Caco-2 (cell line): Measurements from ENCODE around the gene GRIN2D. TPM values are rescaled to one million over a fixed set of nuclear protein-coding genes. Genes with fewer than 3 reads are reported as not detected.

Experiments used
- BruUV-seq: library from RNA; stranded (reverse); fragments of 400-500 nt; replicated peaks from 2 replicates; lab custom pipeline; 2021; lab: Mats Ljungman, UMichigan
- CTCF ChIA-PET: fragments of 300-600 bp; sonication (Branson Sonifier 250); formaldehyde crosslinking; loops from one replicate; lab custom pipeline; 2022; ENCODE audit warnings: antibody characterized with exemption; lab: Charles Lee
- POLR2A ChIA-PET: fragments of 300-600 bp; sonication (Branson Sonifier 250); formaldehyde crosslinking; loops from one replicate; lab custom pipeline; 2022; ENCODE audit warnings: antibody characterized with exemption; lab: Charles Lee
- DNase-seq, 2 experiments: peaks; one replicate each; pipeline versions ENCODE4 v3.0.0 to v3.0.0-alpha.2; 2020 to 2022
- H3K27me3 ChIP-seq: replicated peaks from 2 replicates; pipeline ENCODE4 v1.6.0; 2011; ENCODE audit warnings: low read length; ENCODE audit not compliant: control insufficient read depth, insufficient read depth
- H3K36me3 ChIP-seq: 2 replicates; pipeline ENCODE4 v1.5.1; 2011; ENCODE audit warnings: low read length; ENCODE audit not compliant: control insufficient read depth, insufficient read depth
- H3K4me1 ChIP-seq: fragments of 250-450 bp; sonication (Bioruptor Pico); 2 replicates; pipeline ENCODE4 v1.5.1; 2020; ENCODE audit warnings: mild to moderate bottlenecking
- H3K4me3 ChIP-seq: 2 replicates; pipeline ENCODE4 v1.5.1; 2011; ENCODE audit warnings: low read depth, mild to moderate bottlenecking, control low read depth, low read length
- H3K9me3 ChIP-seq: fragments of 250-450 bp; sonication (Bioruptor Pico); 2 replicates; pipeline ENCODE4 v1.5.1; 2020; ENCODE audit warnings: mild to moderate bottlenecking, moderate library complexity
- H3K27ac Mint-ChIP-seq: one replicate; pipeline ENCODE4 v1.8.0; 2022; ENCODE audit warnings: mixed read lengths; ENCODE audit not compliant: unreplicated experiment
- H3K27me3 Mint-ChIP-seq: one replicate; pipeline ENCODE4 v1.8.0; 2022; ENCODE audit warnings: mixed read lengths; ENCODE audit not compliant: insufficient read depth, unreplicated experiment
- H3K36me3 Mint-ChIP-seq: one replicate; pipeline ENCODE4 v1.8.0; 2022; ENCODE audit warnings: mild to moderate bottlenecking, mixed read lengths; ENCODE audit not compliant: insufficient read depth, unreplicated experiment
- H3K4me1 Mint-ChIP-seq: one replicate; pipeline ENCODE4 v1.8.0; 2022; ENCODE audit warnings: low read depth, mixed read lengths; ENCODE audit not compliant: unreplicated experiment
- H3K4me3 Mint-ChIP-seq: one replicate; pipeline ENCODE4 v1.8.0; 2022; ENCODE audit warnings: mild to moderate bottlenecking, moderate library complexity, mixed read lengths; ENCODE audit not compliant: unreplicated experiment
- H3K9me3 Mint-ChIP-seq: one replicate; pipeline ENCODE4 v1.8.0; 2022; ENCODE audit warnings: mixed read lengths; ENCODE audit not compliant: unreplicated experiment
- intact Hi-C: fragments of 100-400 bp; cut with micrococcal nuclease; formaldehyde crosslinking; loops from one replicate; pipeline ENCODE4 v1.10.0; 2022; ENCODE audit not compliant: unreplicated experiment
- total RNA-seq: library from RNA; stranded (reverse); gene quantifications from 2 replicates; pipeline ENCODE4 v1.2.3, GENCODE V29; 2022
- TF ChIP-seq, protein P1 (sequence below), 2 experiments: fragments of 200-600 bp in 1 of 2; IDR thresholded peaks; 1 replicate in 1 of 2; 2 replicates in 1 of 2; pipeline versions ENCODE4 v1.5.1 to v1.8.0; 2011 to 2022; ENCODE audit warnings: antibody characterized with exemption in 1 of 2, control low read depth in 1 of 2, inconsistent platforms in 1 of 2, low read depth in 1 of 2, low read length in 1 of 2, mild to moderate bottlenecking in 1 of 2, moderate library complexity in 1 of 2; ENCODE audit not compliant: insufficient read depth in 1 of 2, severe bottlenecking in 1 of 2, unreplicated experiment in 1 of 2

The GRIN2D gene
- total RNA-seq, 1 experiment from 2014 or later: 6.5 TPM

DNA sequence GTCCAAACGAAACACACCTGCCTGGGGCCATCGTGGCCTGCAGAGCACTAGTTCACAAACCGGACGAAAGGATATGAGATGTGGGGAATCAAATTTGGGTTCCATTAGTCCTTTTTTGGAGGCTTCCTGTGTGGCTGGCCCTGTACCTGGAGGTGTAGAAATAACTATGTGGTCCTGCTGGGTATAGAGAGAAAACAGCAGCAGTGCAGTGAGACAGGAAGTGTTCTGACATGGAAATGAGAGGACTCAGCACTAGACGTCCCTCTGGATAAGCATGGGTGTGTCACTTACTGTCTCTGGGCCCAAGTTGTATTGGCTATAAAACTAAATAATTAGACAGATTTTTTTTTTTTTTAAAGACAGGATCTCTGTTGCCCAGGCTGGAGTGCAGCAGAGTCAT is 14.4 kb upstream of the GRIN2D start:
- Mint-ChIP-seq H3K27ac (no peak overlapping the region), H3K4me1 (no peaks in the 10 kb centered on the region), H3K36me3 (peaks cover 48% of the 10 kb centered on the region), H3K9me3 (no peaks in the 10 kb centered on the region), H3K27me3 (no peaks in the 10 kb centered on the region), H3K4me3 (no peak overlapping the region)
- no peak for DNase-seq
- ChIA-PET POLR2A (no interaction called here), CTCF (interaction anchor here (0.6 to 0.7 kb wide), 2 partner anchors 86 to 1320 kb away, joined by 3 to 5 read pairs; no protein-coding TSS in a partner anchor)
- Histone ChIP-seq H3K9me3 (no peaks in the 10 kb centered on the region), H3K36me3 (no peaks in the 10 kb centered on the region), H3K4me1 (no peaks in the 10 kb centered on the region), H3K27me3 (no peaks in the 10 kb centered on the region), H3K4me3 (no peak overlapping the region)
- TF ChIP-seq, protein P1, sequence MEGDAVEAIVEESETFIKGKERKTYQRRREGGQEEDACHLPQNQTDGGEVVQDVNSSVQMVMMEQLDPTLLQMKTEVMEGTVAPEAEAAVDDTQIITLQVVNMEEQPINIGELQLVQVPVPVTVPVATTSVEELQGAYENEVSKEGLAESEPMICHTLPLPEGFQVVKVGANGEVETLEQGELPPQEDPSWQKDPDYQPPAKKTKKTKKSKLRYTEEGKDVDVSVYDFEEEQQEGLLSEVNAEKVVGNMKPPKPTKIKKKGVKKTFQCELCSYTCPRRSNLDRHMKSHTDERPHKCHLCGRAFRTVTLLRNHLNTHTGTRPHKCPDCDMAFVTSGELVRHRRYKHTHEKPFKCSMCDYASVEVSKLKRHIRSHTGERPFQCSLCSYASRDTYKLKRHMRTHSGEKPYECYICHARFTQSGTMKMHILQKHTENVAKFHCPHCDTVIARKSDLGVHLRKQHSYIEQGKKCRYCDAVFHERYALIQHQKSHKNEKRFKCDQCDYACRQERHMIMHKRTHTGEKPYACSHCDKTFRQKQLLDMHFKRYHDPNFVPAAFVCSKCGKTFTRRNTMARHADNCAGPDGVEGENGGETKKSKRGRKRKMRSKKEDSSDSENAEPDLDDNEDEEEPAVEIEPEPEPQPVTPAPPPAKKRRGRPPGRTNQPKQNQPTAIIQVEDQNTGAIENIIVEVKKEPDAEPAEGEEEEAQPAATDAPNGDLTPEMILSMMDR (IDR thresholded peaks at IDR 0.05; ENCODE audit: insufficient read depth in 1 of 2, low read depth in 1 of 2, low read length in 1 of 2, severe bottlenecking in 1 of 2, unreplicated experiment in 1 of 2): no peak
- intact Hi-C loops: no loop called here
- BruUV-seq: no TSS peak

DNA sequence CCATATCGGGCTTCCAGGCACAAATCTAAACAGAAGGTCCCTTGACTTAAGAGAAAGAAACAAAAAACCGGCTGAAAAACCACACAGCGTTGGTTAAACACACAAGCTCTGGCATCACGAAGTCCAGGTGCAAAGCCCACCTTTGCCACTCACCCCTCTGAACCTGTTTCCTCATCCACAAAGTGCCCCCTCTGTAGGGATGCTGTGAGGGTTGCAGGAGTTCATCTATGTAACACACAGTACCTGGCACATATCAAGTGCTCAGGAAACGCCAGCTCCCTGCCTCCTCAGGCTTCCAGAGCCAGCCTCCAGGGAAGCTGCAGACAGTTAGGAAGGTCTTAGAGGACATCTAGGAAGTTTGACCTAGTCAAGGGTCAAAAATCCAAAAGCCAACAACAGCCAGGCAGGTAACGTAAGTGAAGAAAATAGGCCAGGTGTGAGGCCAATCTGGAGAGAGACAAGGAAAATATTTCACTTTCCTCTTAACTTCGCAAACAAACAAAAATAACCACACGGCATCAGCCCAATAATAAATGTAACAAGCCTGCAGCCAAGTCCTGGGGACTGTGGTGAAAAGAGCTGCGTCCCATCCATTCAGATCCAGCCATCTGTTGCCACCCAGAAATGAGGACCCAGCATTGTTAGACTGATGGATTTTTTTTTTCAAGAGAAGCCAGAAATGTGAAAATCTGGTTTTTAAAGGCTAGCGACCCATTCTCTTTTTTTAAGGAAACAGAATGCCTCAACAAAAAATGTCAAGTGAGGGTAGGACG is 12.1 kb upstream of the GRIN2D start:
- H3K36me3 ChIP-seq: no peaks in the 10 kb centered on the region
- TF ChIP-seq, protein P1 (IDR thresholded peaks at IDR 0.05; ENCODE audit: insufficient read depth in 1 of 2, low read depth in 1 of 2, low read length in 1 of 2, severe bottlenecking in 1 of 2, unreplicated experiment in 1 of 2): no peak
- no peak overlapping the region for H3K4me3 ChIP-seq
- no peak overlapping the region for H3K27ac Mint-ChIP-seq
- CTCF ChIA-PET: interaction anchor here (0.8 to 1.0 kb wide), 2 partner anchors 10 to 27 kb away, joined by 3 to 4 read pairs; partner anchors contain the start of gene KDELR1
- peaks cover 70% of the 10 kb centered on the region for H3K36me3 Mint-ChIP-seq
- no peaks in the 10 kb centered on the region for H3K27me3 Mint-ChIP-seq
- no peaks in the 10 kb centered on the region for H3K4me1 ChIP-seq
- H3K27me3 ChIP-seq: no peaks in the 10 kb centered on the region
- DNase-seq: no peak
- no peaks in the 10 kb centered on the region for H3K9me3 Mint-ChIP-seq
- H3K4me3 Mint-ChIP-seq: no peak overlapping the region
- H3K4me1 Mint-ChIP-seq: no peaks in the 10 kb centered on the region
- no peaks in the 10 kb centered on the region for H3K9me3 ChIP-seq
- intact Hi-C loops: no loop called here
- POLR2A ChIA-PET: interaction anchor here (1.5 kb wide), 1 partner anchor 9 kb away, joined by 3 read pairs; no protein-coding TSS in a partner anchor
- BruUV-seq: no TSS peak

DNA sequence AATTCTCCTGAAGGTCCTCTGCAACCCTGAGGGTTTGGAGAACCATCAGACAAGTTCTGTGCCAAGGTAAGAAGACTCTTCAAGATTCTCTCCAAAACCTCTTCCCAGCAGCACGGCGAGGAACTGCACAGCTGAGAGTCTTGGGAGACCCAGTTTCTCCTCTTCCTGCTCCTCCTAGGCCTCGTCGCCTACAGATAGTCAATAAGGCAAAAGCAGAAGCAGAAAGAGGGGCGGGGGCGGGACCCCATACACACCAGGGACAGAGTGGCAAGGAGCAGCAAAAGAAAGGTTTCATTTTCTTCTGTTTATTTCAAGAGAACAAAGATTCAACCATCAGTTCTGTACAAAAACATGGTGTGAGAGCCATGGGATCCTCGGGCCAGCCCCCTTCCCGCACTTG is 11.2 kb upstream of the GRIN2D start:
- no peak for DNase-seq
- Mint-ChIP-seq H3K36me3 (peaks cover 80% of the 10 kb centered on the region), H3K27me3 (no peaks in the 10 kb centered on the region), H3K4me1 (no peaks in the 10 kb centered on the region), H3K9me3 (no peaks in the 10 kb centered on the region), H3K4me3 (no peak overlapping the region), H3K27ac (no peak overlapping the region)
- no TSS peak for BruUV-seq
- POLR2A ChIA-PET: no interaction called here
- no peaks in the 10 kb centered on the region for H3K9me3 ChIP-seq
- no peaks in the 10 kb centered on the region for H3K4me1 ChIP-seq
- H3K4me3 ChIP-seq: no peak overlapping the region
- intact Hi-C loops: no loop called here
- H3K27me3 ChIP-seq: no peaks in the 10 kb centered on the region
- H3K36me3 ChIP-seq: no peaks in the 10 kb centered on the region
- TF ChIP-seq, protein P1 (IDR thresholded peaks at IDR 0.05; ENCODE audit: insufficient read depth in 1 of 2, low read depth in 1 of 2, low read length in 1 of 2, severe bottlenecking in 1 of 2, unreplicated experiment in 1 of 2): no peak
- CTCF ChIA-PET: no interaction called here
